H9 (cell line): ENCODE data around the gene TP53. TPM values are rescaled to one million over a fixed set of nuclear protein-coding genes. Genes with fewer than 3 reads are reported as not detected.

Experiments
- DNase-seq: peaks from one replicate; pipeline ENCODE4 v3.0.0-alpha.2; 2017
- H2AFZ ChIP-seq: one replicate; pipeline ENCODE4 v1.6.1; 2013; ENCODE audit warnings: mild to moderate bottlenecking, low read length, control low read depth, moderate library complexity
- H2AK5ac ChIP-seq: 2 replicates; pipeline ENCODE4 v1.6.1; 2013; ENCODE audit warnings: low read length, control low read depth, mixed read lengths; ENCODE audit not compliant: insufficient read length
- H2BK120ac ChIP-seq: one replicate; pipeline ENCODE4 v1.6.1; 2013; ENCODE audit warnings: low read depth, mild to moderate bottlenecking, low read length, control low read depth, inconsistent platforms; ENCODE audit not compliant: poor library complexity, severe bottlenecking
- H2BK12ac ChIP-seq: 2 replicates; pipeline ENCODE4 v1.6.1; 2013; ENCODE audit warnings: low read length, control low read depth, mixed read lengths, low read depth; ENCODE audit not compliant: insufficient read length
- H2BK15ac ChIP-seq: 2 replicates; pipeline ENCODE4 v1.6.1; 2013; ENCODE audit warnings: low read depth, low read length, control low read depth
- H2BK20ac ChIP-seq: one replicate; pipeline ENCODE4 v1.6.1; 2013; ENCODE audit warnings: low read depth, mild to moderate bottlenecking, low read length, control low read depth, inconsistent platforms; ENCODE audit not compliant: poor library complexity, severe bottlenecking
- H2BK5ac ChIP-seq: 2 replicates; pipeline ENCODE4 v1.6.1; 2013; ENCODE audit warnings: low read length, control low read depth, mixed read lengths; ENCODE audit not compliant: insufficient read length
- H3K14ac ChIP-seq: 2 replicates; pipeline ENCODE4 v1.6.1; 2013; ENCODE audit warnings: low read length, control low read depth; ENCODE audit not compliant: insufficient read depth
- H3K18ac ChIP-seq: 2 replicates; pipeline ENCODE4 v1.6.1; 2013; ENCODE audit warnings: low read depth, mild to moderate bottlenecking, mixed read lengths, low read length, control low read depth; ENCODE audit not compliant: insufficient read length
- H3K23ac ChIP-seq: 2 replicates; pipeline ENCODE4 v1.6.1; 2013; ENCODE audit warnings: low read length, control low read depth, mixed read lengths, low read depth; ENCODE audit not compliant: insufficient read length
- H3K23me2 ChIP-seq: 2 replicates; pipeline ENCODE4 v1.6.1; 2013; ENCODE audit warnings: low read depth, mild to moderate bottlenecking, mixed read lengths, low read length, control low read depth; ENCODE audit not compliant: insufficient read length, poor library complexity, severe bottlenecking
- H3K27ac ChIP-seq: 2 replicates; pipeline ENCODE4 v1.5.1; 2013; ENCODE audit warnings: low read length, control low read depth, mixed read lengths, low read depth; ENCODE audit not compliant: insufficient read length
- H3K27me3 ChIP-seq: 2 replicates; pipeline ENCODE4 v1.6.1; 2013; ENCODE audit warnings: low read length, control low read depth, inconsistent platforms; ENCODE audit not compliant: insufficient read depth
- H3K4ac ChIP-seq: 2 replicates; pipeline ENCODE4 v1.6.1; 2013; ENCODE audit warnings: low read depth, mild to moderate bottlenecking, control low read depth, inconsistent platforms, low read length, moderate library complexity
- H3K4me1 ChIP-seq: 2 replicates; pipeline ENCODE4 v1.6.1; 2013; ENCODE audit warnings: low read length, control low read depth, inconsistent platforms; ENCODE audit not compliant: insufficient read depth
- H3K4me2 ChIP-seq: 2 replicates; pipeline ENCODE4 v1.6.1; 2013; ENCODE audit warnings: low read length, control low read depth, mixed read lengths; ENCODE audit not compliant: insufficient read length, insufficient read depth
- H3K56ac ChIP-seq: 2 replicates; pipeline ENCODE4 v1.6.1; 2013; ENCODE audit warnings: low read depth, mild to moderate bottlenecking, mixed read lengths, low read length, control low read depth; ENCODE audit not compliant: insufficient read length
- H3K79me1 ChIP-seq: 2 replicates; pipeline ENCODE4 v1.6.1; 2013; ENCODE audit warnings: low read depth, mild to moderate bottlenecking, moderate library complexity, low read length, control low read depth, inconsistent platforms; ENCODE audit not compliant: insufficient read depth, poor library complexity, severe bottlenecking
- H3K79me2 ChIP-seq: 2 replicates; pipeline ENCODE4 v1.6.1; 2013; ENCODE audit warnings: low read length, control low read depth, inconsistent platforms; ENCODE audit not compliant: insufficient read depth
- H3K9ac ChIP-seq: 2 replicates; pipeline ENCODE4 v1.6.1; 2013; ENCODE audit warnings: low read length, control low read depth, mixed read lengths; ENCODE audit not compliant: insufficient read length; ENCODE audit errors: extremely low read depth
- H3K9me3 ChIP-seq: one replicate; pipeline ENCODE4 v1.6.1; 2013; ENCODE audit warnings: low read depth, low read length, inconsistent platforms; ENCODE audit not compliant: control insufficient read depth
- H3T11ph ChIP-seq: one replicate; pipeline ENCODE4 v1.6.1; 2013; ENCODE audit warnings: mild to moderate bottlenecking, low read length, control low read depth, inconsistent platforms
- H4K20me1 ChIP-seq: one replicate; pipeline ENCODE4 v1.6.1; 2013; ENCODE audit not compliant: control insufficient read depth, insufficient read length, insufficient read depth
- H4K5ac ChIP-seq: 2 replicates; pipeline ENCODE4 v1.6.1; 2013; ENCODE audit warnings: low read depth, mild to moderate bottlenecking, mixed read lengths, low read length, control low read depth; ENCODE audit not compliant: insufficient read length
- H4K8ac ChIP-seq: replicated peaks from 2 replicates; pipeline ENCODE4 v1.6.1; 2013; ENCODE audit warnings: low read length, control low read depth, mixed read lengths, low read depth; ENCODE audit not compliant: insufficient read length
- H4K91ac ChIP-seq: 2 replicates; pipeline ENCODE4 v1.6.1; 2013; ENCODE audit warnings: low read depth, mild to moderate bottlenecking, moderate library complexity, mixed read lengths, low read length, control low read depth; ENCODE audit not compliant: insufficient read length
- H3K27ac Mint-ChIP-seq, 3 experiments: 2 replicates in 2 of 3; 3 replicates in 1 of 3; pipeline ENCODE4 v1.8.0; 2020 to 2021; ENCODE audit warnings: mixed read lengths in 3 of 3, mild to moderate bottlenecking in 1 of 3, moderate library complexity in 1 of 3
- H3K27me3 Mint-ChIP-seq: 2 replicates; pipeline ENCODE4 v1.8.0; 2021; ENCODE audit warnings: low read depth, mild to moderate bottlenecking, moderate library complexity, mixed read lengths
- H3K36me3 Mint-ChIP-seq, 3 experiments: 2 replicates in 2 of 3; 3 replicates in 1 of 3; pipeline ENCODE4 v1.8.0; 2020 to 2021; ENCODE audit warnings: low read depth in 3 of 3, mixed read lengths in 3 of 3; ENCODE audit not compliant: insufficient read depth in 1 of 3
- H3K4me1 Mint-ChIP-seq, 2 experiments: 2 replicates each; pipeline ENCODE4 v1.8.0; 2020; ENCODE audit warnings: mixed read lengths in 2 of 2
- H3K4me3 Mint-ChIP-seq, 2 experiments: 2 replicates in 1 of 2; 3 replicates in 1 of 2; pipeline ENCODE4 v1.8.0; 2020 to 2021; ENCODE audit warnings: mild to moderate bottlenecking in 2 of 2, mixed read lengths in 2 of 2, moderate library complexity in 1 of 2
- H3K9me3 Mint-ChIP-seq, 2 experiments: 2 replicates in 1 of 2; 3 replicates in 1 of 2; pipeline ENCODE4 v1.8.0; 2020; ENCODE audit warnings: mild to moderate bottlenecking in 2 of 2, mixed read lengths in 2 of 2, moderate library complexity in 1 of 2
- WGBS: extraction: QIAGEN DNeasy Blood & Tissue Kit; methylation state at CpG from one replicate; pipeline ENCODE4 v1.1.7; 2013; ENCODE audit warnings: missing lambda C conversion rate, low lambda C conversion rate, mixed read lengths; ENCODE audit not compliant: insufficient read length; ENCODE audit errors: extremely low coverage; 5-methylcytosine and 5-hydroxymethylcytosine counted together
- total RNA-seq: library from RNA; stranded (reverse); gene quantifications from 2 replicates; pipeline ENCODE4 v1.2.1, GENCODE V29; 2021
- TF ChIP-seq, protein P1 (sequence below): fragments of 200-600 bp; sonication (generic); conservative IDR thresholded peaks from 3 replicates; pipeline ENCODE4 v1.8.0; 2021; ENCODE audit warnings: antibody characterized with exemption, mild to moderate bottlenecking

The TP53 gene
- total RNA-seq, 1 experiment from 2014 or later, result 163 TPM

DNA sequence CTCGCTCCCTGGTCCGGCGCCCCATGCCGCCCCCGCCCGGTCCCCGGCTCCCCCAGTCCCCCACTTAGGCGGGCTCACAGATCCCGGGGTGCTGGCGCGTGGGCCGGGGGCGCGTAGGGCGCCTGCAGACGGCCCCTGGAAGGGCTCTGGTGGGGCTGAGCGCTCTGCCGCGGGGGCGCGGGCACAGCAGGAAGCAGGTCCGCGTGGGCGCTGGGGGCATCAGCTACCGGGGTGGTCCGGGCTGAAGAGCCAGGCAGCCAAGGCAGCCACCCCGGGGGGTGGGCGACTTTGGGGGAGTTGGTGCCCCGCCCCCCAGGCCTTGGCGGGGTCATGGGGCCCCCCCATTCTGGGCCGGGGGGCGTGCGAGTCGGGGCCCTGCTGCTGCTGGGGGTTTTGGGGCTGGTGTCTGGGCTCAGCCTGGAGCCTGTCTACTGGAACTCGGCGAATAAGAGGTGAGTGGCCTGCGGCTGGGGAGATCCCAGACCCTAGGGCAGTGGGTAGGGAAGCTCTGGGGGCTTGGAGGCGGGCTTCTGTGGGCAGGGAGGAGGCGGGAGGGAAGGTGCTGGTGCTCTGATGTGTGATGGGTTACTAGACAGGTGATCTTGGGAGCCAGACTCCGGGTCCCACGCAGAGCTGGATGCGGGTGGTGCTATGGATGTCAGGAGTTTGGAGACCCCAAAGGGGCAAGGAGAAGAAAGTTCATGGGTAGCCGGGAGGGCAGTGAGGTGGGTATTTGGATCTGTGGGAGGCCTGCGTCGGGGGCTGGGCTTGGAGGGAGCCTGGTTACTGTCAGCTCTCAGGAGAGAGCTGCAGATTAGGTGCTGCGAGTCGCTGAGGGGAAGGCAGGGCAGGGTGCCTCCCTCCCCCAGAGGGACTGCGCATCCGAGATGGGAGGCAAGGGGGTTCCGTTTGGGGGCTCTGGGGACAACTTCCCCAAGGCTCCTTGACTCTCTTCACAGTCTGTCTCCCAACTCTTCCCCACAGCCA, 18.3 kb upstream of the TP53 start:
- H4K5ac ChIP-seq, result no peak overlapping the region
- H3K4me1 ChIP-seq, result no peaks in the 10 kb centered on the region; the same call in 1 of the 2 replicates
- H4K91ac ChIP-seq, result no peak overlapping the region
- no peak overlapping the region for H2BK120ac ChIP-seq
- peak overlapping the region; percentile 19 for H3K9ac ChIP-seq
- WGBS, result no CpG with 5 or more reads among the region's 50 CpGs
- Mint-ChIP-seq H3K4me1 (peaks cover 31 to 35% of the 10 kb centered on the region in 2 experiments), H3K27me3 (peaks cover 31% of the 10 kb centered on the region), H3K36me3 (peaks cover 3 to 16% (median 13%) of the 10 kb centered on the region in 3 experiments; a peak in 6 of 7 replicates), H3K9me3 (no peaks in the 10 kb centered on the region), H3K27ac (no peak overlapping the region), H3K4me3 (peak overlapping the region; percentile 75 to 87)
- H3K9me3 ChIP-seq, result no peaks in the 10 kb centered on the region
- no peak overlapping the region; the same call in 1 of the 2 replicates for H2BK15ac ChIP-seq
- no peaks in the 10 kb centered on the region for H3K79me2 ChIP-seq
- no peak overlapping the region for H2BK20ac ChIP-seq
- H3K23ac ChIP-seq, result no peak overlapping the region
- no peak overlapping the region for H4K8ac ChIP-seq
- no peak overlapping the region for H2AFZ ChIP-seq
- TF ChIP-seq, protein P1, sequence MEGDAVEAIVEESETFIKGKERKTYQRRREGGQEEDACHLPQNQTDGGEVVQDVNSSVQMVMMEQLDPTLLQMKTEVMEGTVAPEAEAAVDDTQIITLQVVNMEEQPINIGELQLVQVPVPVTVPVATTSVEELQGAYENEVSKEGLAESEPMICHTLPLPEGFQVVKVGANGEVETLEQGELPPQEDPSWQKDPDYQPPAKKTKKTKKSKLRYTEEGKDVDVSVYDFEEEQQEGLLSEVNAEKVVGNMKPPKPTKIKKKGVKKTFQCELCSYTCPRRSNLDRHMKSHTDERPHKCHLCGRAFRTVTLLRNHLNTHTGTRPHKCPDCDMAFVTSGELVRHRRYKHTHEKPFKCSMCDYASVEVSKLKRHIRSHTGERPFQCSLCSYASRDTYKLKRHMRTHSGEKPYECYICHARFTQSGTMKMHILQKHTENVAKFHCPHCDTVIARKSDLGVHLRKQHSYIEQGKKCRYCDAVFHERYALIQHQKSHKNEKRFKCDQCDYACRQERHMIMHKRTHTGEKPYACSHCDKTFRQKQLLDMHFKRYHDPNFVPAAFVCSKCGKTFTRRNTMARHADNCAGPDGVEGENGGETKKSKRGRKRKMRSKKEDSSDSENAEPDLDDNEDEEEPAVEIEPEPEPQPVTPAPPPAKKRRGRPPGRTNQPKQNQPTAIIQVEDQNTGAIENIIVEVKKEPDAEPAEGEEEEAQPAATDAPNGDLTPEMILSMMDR, result no peak
- peaks cover 18% of the 10 kb centered on the region for H3K23me2 ChIP-seq
- no peak overlapping the region for H3K27ac ChIP-seq
- no peaks in the 10 kb centered on the region; the same call in 1 of the 2 replicates for H3K27me3 ChIP-seq
- no peak overlapping the region for H3K56ac ChIP-seq
- H3K14ac ChIP-seq, result no peak overlapping the region; the same call in 1 of the 2 replicates
- no peak overlapping the region for H2AK5ac ChIP-seq
- no peak overlapping the region for H3K18ac ChIP-seq
- peak overlapping the region; percentile 80 for H3K4me2 ChIP-seq
- DNase-seq, result peak; percentile 69
- H3K4ac ChIP-seq, result no peak overlapping the region
- no peak overlapping the region for H2BK5ac ChIP-seq
- no peak overlapping the region for H2BK12ac ChIP-seq
- no peaks in the 10 kb centered on the region for H4K20me1 ChIP-seq
- no peak overlapping the region for H3T11ph ChIP-seq
- H3K79me1 ChIP-seq, result no peaks in the 10 kb centered on the region
